Fibroblast of skin of right quadriceps (primary cell): ENCODE results near the gene EXOC8.
"Not testable (repeated sequence)": the region's sequence is repeated elsewhere in the genome, so short reads cannot be mapped to it uniquely, and the experiment has no call there.

ENCODE experiments used
- DNase-seq: peaks from one replicate; pipeline ENCODE4 v3.0.0-alpha.2; 2013

EXOC8 gene

GRCh38 chr1:231348856-231349255, 11.2 kb upstream of the EXOC8 start:
- not testable (repeated sequence) for DNase-seq

GRCh38 chr1:231348442-231348841, 10.8 kb upstream of the EXOC8 start:
- DNase-seq: no peak

GRCh38 chr1:231347961-231348360, 10.3 kb upstream of the EXOC8 start:
- no peak for DNase-seq

GRCh38 chr1:231340328-231341013, 2.8 kb upstream of the EXOC8 start:
- no peak for DNase-seq

GRCh38 chr1:231338270-231339128, 847 bp upstream of the EXOC8 start, which contains the start of gene SPRTN:
Gene SPRTN, plus strand, starts transcription at chr1:231338293. Its CDS starts 91 bp downstream, at chr1:231338384.
- no peak for DNase-seq

- no peak for DNase-seq
These were observed 595 bp downstream of the EXOC8 start for GRCh38 chr1:231337043-231337471.

- DNase-seq: no peak
These were observed 1.7 kb downstream of the EXOC8 start for GRCh38 chr1:231335663-231336602.

- DNase-seq: no peak
These were observed 2.7 kb downstream of the EXOC8 start for GRCh38 chr1:231334952-231335351.

GRCh38 chr1:231334079-231334666, 3.5 kb downstream of the EXOC8 start:
- DNase-seq: no peak

- DNase-seq: no peak
These were observed 4.9 kb downstream of the EXOC8 start for GRCh38 chr1:231332761-231333160.

- no peak for DNase-seq
These were observed 8.2 kb downstream of the EXOC8 start for GRCh38 chr1:231329483-231329882.

- no peak for DNase-seq
These were observed 10.0 kb downstream of the EXOC8 start for GRCh38 chr1:231327617-231328016.

- no peak for DNase-seq
These were observed 11.4 kb downstream of the EXOC8 start for GRCh38 chr1:231326248-231326647.

- DNase-seq: no peak
These were observed 13.0 kb downstream of the EXOC8 start for GRCh38 chr1:231324660-231325059.

- no peak for DNase-seq
These were observed 14.6 kb downstream of the EXOC8 start for GRCh38 chr1:231322880-231323530.

GRCh38 chr1:231319080-231319479, 18.6 kb downstream of the EXOC8 start:
- DNase-seq: no peak

GRCh38 chr1:231318568-231318967, 19.1 kb downstream of the EXOC8 start:
- no peak for DNase-seq

- DNase-seq: no peak
These were observed 19.7 kb downstream of the EXOC8 start for GRCh38 chr1:231318015-231318355.

- DNase-seq: no peak
These were observed 20.2 kb downstream of the EXOC8 start for GRCh38 chr1:231317306-231318014.

GRCh38 chr1:231315887-231316286, 21.8 kb downstream of the EXOC8 start:
- DNase-seq: peak; percentile 22

GRCh38 chr1:231313661-231314060, 24.0 kb downstream of the EXOC8 start:
- DNase-seq: no peak

GRCh38 chr1:231312432-231312788, 25.2 kb downstream of the EXOC8 start:
- DNase-seq: no peak
